SU-DHL-6 (cell line): ENCODE results near the gene ADPRM.
A peak's percentile ranks its signal among the peaks of the same experiment; 100 is the strongest.

Experiments used
- H2AFZ ChIP-seq: fragments of 200-600 bp; sonication (generic); 2 replicates; pipeline ENCODE4 v1.6.1; 2014; ENCODE audit warnings: low read depth, mild to moderate bottlenecking, moderate library complexity, mixed read lengths, antibody characterized with exemption, low read length; ENCODE audit not compliant: severe bottlenecking
- H3F3A ChIP-seq: fragments of 200-600 bp; shearing (Covaris generic); 2 replicates; pipeline ENCODE4 v1.6.0; 2016; ENCODE audit warnings: antibody characterized with exemption, mild to moderate bottlenecking; ENCODE audit not compliant: insufficient read depth
- H3K27ac ChIP-seq: fragments of 200-600 bp; sonication (generic); 2 replicates; pipeline ENCODE4 v1.5.1; 2016; ENCODE audit warnings: low read depth, mild to moderate bottlenecking, low read length, moderate library complexity, mixed read lengths
- H3K27me3 ChIP-seq: fragments of 200-600 bp; sonication (generic), shearing (Covaris generic); 2 replicates; pipeline ENCODE4 v1.6.0; 2014; ENCODE audit warnings: mild to moderate bottlenecking, low read length
- H3K36me3 ChIP-seq: fragments of 200-600 bp; sonication (generic); 2 replicates; pipeline ENCODE4 v1.6.1; 2014; ENCODE audit warnings: mild to moderate bottlenecking, low read length, mixed read lengths
- H3K4me2 ChIP-seq: fragments of 300-600, 200-600 bp; shearing (Covaris generic), sonication (generic); 2 replicates; pipeline ENCODE4 v1.6.0; 2014; ENCODE audit warnings: low read length, low read depth, mild to moderate bottlenecking; ENCODE audit not compliant: poor library complexity, severe bottlenecking
- H3K4me3 ChIP-seq: fragments of 200-600 bp; sonication (generic); 2 replicates; pipeline ENCODE4 v1.5.1; 2014; ENCODE audit warnings: antibody characterized with exemption, low read length, mild to moderate bottlenecking, mixed read lengths; ENCODE audit not compliant: insufficient read depth, poor library complexity, severe bottlenecking
- H3K79me2 ChIP-seq: fragments of 200-600 bp; sonication (generic); 2 replicates; pipeline ENCODE4 v1.6.1; 2014; ENCODE audit warnings: mild to moderate bottlenecking, low read length, moderate library complexity; ENCODE audit not compliant: insufficient read depth
- H3K9ac ChIP-seq: fragments of 200-600 bp; sonication (generic); 2 replicates; pipeline ENCODE4 v1.7.0; 2014; ENCODE audit warnings: mild to moderate bottlenecking, low read length
- H3K9me2 ChIP-seq: fragments of 200-600 bp; sonication (generic); replicated peaks from 2 replicates; pipeline ENCODE4 v1.6.1; 2014; ENCODE audit warnings: low read length; ENCODE audit not compliant: insufficient read depth
- H3K9me3 ChIP-seq: fragments of 200-600 bp; sonication (generic); 2 replicates; pipeline ENCODE4 v1.6.1; 2014; ENCODE audit warnings: low read length, mixed read lengths; ENCODE audit not compliant: insufficient read depth
- H4K20me1 ChIP-seq: fragments of 200-600 bp; sonication (generic); 2 replicates; pipeline ENCODE4 v1.6.1; 2014; ENCODE audit warnings: low read depth, mild to moderate bottlenecking, antibody characterized with exemption, low read length, moderate library complexity, mixed read lengths
- EZH2phosphoT487 ChIP-seq: fragments of 200-600 bp; sonication (generic), shearing (Covaris generic); conservative IDR thresholded peaks from 2 replicates; pipeline ENCODE4 v1.6.1; 2018; ENCODE audit warnings: mild to moderate bottlenecking, antibody characterized with exemption, low read length, moderate library complexity, mixed read lengths
- TF ChIP-seq, protein P1 (sequence below): fragments of 200-600 bp; sonication (generic); IDR thresholded peaks from one replicate; pipeline ENCODE4 v1.5.1; 2017; ENCODE audit warnings: antibody characterized with exemption, mild to moderate bottlenecking, low read length, moderate library complexity; ENCODE audit not compliant: insufficient read depth, poor library complexity, severe bottlenecking

ADPRM gene

DNA sequence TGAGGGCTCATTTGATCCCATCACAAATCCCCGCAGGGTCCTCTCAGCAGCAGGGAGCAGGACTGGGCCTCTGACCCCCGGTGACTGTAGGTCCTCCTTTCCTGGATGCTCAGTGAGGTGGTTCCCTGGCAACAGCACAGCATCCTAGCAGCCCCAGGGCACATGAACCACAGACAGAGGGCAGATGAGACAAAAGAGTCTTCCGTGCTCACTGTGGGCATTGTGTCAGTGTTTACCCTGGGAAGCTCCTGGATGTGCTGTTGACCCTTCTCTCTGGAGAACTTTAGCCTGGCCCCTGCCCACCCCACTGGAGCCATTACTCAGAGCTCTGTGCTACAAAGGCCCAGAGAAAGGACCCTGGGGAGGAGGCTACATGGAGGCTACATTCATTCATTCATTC lies 54.2 kb downstream of the ADPRM start:
- Histone ChIP-seq H3K9me3 (no peaks in the 10 kb centered on the region), H3K9ac (no peak overlapping the region), H2AFZ (no peak overlapping the region), H3K36me3 (no peaks in the 10 kb centered on the region), H3K79me2 (no peaks in the 10 kb centered on the region), H3F3A (no peaks in the 10 kb centered on the region), H3K4me2 (no peak overlapping the region), H4K20me1 (no peaks in the 10 kb centered on the region), H3K27ac (no peak overlapping the region), H3K27me3 (no peaks in the 10 kb centered on the region), H3K9me2 (no peaks in the 10 kb centered on the region), H3K4me3 (no peak overlapping the region)
- TF ChIP-seq, protein P1, sequence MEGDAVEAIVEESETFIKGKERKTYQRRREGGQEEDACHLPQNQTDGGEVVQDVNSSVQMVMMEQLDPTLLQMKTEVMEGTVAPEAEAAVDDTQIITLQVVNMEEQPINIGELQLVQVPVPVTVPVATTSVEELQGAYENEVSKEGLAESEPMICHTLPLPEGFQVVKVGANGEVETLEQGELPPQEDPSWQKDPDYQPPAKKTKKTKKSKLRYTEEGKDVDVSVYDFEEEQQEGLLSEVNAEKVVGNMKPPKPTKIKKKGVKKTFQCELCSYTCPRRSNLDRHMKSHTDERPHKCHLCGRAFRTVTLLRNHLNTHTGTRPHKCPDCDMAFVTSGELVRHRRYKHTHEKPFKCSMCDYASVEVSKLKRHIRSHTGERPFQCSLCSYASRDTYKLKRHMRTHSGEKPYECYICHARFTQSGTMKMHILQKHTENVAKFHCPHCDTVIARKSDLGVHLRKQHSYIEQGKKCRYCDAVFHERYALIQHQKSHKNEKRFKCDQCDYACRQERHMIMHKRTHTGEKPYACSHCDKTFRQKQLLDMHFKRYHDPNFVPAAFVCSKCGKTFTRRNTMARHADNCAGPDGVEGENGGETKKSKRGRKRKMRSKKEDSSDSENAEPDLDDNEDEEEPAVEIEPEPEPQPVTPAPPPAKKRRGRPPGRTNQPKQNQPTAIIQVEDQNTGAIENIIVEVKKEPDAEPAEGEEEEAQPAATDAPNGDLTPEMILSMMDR, result no peak
- TF ChIP-seq EZH2phosphoT487, result no peak

DNA sequence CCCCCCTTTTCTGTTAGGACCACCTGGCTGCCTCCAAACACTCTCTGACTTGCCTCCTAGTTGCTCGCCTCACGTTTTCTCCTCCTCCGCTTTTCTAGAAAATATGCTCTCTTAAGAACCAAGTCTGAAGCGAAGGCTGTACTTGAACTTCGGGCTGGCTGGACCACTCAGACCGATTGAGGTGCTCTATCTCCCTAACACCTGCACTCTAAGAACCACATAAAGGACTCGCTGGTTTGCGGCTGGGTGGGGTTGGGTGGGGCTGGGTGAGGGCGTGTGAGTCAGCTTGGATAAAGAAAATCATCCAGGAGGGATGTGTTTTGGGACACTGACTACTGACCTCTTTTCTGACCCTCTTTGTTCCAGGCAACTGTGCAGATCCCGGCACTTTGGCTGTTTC lies 55.3 kb downstream of the ADPRM start:
- Histone ChIP-seq H3K9me2 (no peaks in the 10 kb centered on the region), H3K79me2 (no peaks in the 10 kb centered on the region), H3K27ac (no peak overlapping the region), H4K20me1 (no peaks in the 10 kb centered on the region), H3K4me2 (no peak overlapping the region), H3K9ac (no peak overlapping the region), H3K27me3 (no peaks in the 10 kb centered on the region), H3K4me3 (no peak overlapping the region), H3K9me3 (no peaks in the 10 kb centered on the region), H2AFZ (no peak overlapping the region), H3F3A (no peaks in the 10 kb centered on the region), H3K36me3 (no peaks in the 10 kb centered on the region)
- TF ChIP-seq EZH2phosphoT487, result no peak
- TF ChIP-seq, protein P1, result no peak

GRCh38 chr17:10754109-10754508 lies 56.7 kb downstream of the ADPRM start:
- Histone ChIP-seq H3K9me2 (no peaks in the 10 kb centered on the region), H3K79me2 (no peaks in the 10 kb centered on the region), H3K27me3 (no peaks in the 10 kb centered on the region), H3K9me3 (no peaks in the 10 kb centered on the region), H3K4me3 (no peak overlapping the region), H4K20me1 (no peaks in the 10 kb centered on the region), H3K9ac (no peak overlapping the region), H3K27ac (no peak overlapping the region), H3K36me3 (no peaks in the 10 kb centered on the region), H3F3A (no peaks in the 10 kb centered on the region), H2AFZ (no peak overlapping the region), H3K4me2 (no peak overlapping the region)
- TF ChIP-seq, protein P1, result peak; percentile 43
- TF ChIP-seq EZH2phosphoT487, result no peak
